ENCODE data around the gene ERAL1. TPM values are rescaled to one million over a fixed set of nuclear protein-coding genes. Genes with fewer than 3 reads are reported as not detected.

ERAL1 gene
- total and polyA plus RNA-seq, 2 experiments from 2014 or later, result 77.1 to 121 TPM

DNA sequence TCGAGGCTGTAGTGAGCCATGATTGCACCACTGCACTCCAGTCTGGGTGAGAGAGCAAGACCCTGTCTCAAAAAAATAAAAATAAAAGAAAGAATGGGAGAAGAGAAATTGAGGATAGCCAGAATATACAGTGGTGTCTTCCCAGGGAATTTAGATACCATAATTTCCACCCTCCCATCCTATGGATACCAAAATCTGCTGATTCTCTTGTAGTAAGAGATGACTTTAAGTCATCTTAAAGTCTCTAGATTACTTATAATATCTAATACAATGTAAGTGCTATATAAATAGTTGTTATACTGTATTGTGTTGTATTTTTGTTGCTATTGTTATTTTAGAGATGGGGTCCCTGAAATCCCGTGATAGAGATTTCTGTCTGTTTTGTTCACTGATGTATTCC lies 1.5 kb upstream of the ERAL1 start:
- Histone ChIP-seq H3K9me2 (ENCODE audit: insufficient read depth) (no peaks in the 10 kb centered on the region), H3F3A (replicated peaks; ENCODE audit: low read depth) (0 out of 2 replicates have a peak, but pooled peaks cover 9% of the 10 kb centered on the region), H4K20me1 (replicated peaks; ENCODE audit: insufficient read depth) (no peaks in the 10 kb centered on the region), H2AFZ (no peak overlapping the region), H3K27ac (ENCODE audit: low read depth) (no peak overlapping the region), H3K27me3 (ENCODE audit: insufficient read depth) (no peaks in the 10 kb centered on the region), H3K36me3 (ENCODE audit: insufficient read depth) (no peaks in the 10 kb centered on the region), H3K4me2 (no peak overlapping the region), H3K79me2 (replicated peaks; ENCODE audit: insufficient read depth) (peaks cover 13% of the 10 kb centered on the region), H3K4me3 (no peak overlapping the region), H3K4me1 (ENCODE audit: insufficient read depth) (peaks cover 4% of the 10 kb centered on the region)
- Mint-ChIP-seq H3K27me3 (ENCODE audit: insufficient read depth, low read depth, poor library complexity) (peaks cover 10% of the 10 kb centered on the region), H3K36me3 (ENCODE audit: low read depth) (peaks cover 21% of the 10 kb centered on the region), H3K4me1 (peaks cover 4% of the 10 kb centered on the region; the same call in 2 of the 3 replicates), H3K4me3 (peak overlapping the region; percentile 38; the same call in 2 of the 3 replicates), H3K27ac (no peak overlapping the region), H3K9me3 (no peaks in the 10 kb centered on the region)
- no peak for ATAC-seq
- no peak for TF ChIP-seq EZH2phosphoT487 (IDR thresholded peaks at IDR 0.05; ENCODE audit: unreplicated experiment)
- no peak for TF ChIP-seq ZNF331 (CRISPR knock-in tag; IDR thresholded peaks at IDR 0.05; ENCODE audit: low read depth)
- TF ChIP-seq NANOG (IDR thresholded peaks at IDR 0.05; ENCODE audit: borderline replicate concordance), result no peak
- no peak for DNase-seq (ENCODE audit: low spot score)

DNA sequence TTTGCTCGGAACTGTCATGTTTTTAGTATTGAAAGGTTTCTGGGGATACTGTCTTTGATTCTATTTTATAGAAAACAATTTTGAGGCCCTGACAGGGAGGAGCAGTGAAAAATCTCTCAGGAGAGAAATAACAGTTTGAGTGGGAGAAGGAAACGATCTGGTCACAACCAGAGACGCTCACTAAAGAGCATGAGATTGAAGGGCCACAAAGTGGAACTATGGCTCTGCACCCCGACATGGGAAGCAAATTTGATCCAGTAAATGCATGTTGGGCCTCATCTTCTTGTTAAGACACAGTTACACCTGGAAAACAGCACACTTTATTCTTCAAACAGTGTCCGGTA lies 492 bp downstream of the ERAL1 start:
- TF ChIP-seq JUNB (IDR thresholded peaks at IDR 0.05; ENCODE audit: unreplicated experiment) (no peak), STAT1 (IDR thresholded peaks at IDR 0.05; ENCODE audit: unreplicated experiment) (no peak), EZH2phosphoT487 (IDR thresholded peaks at IDR 0.05; ENCODE audit: unreplicated experiment) (no peak)
- TF ChIP-seq, protein P1, sequence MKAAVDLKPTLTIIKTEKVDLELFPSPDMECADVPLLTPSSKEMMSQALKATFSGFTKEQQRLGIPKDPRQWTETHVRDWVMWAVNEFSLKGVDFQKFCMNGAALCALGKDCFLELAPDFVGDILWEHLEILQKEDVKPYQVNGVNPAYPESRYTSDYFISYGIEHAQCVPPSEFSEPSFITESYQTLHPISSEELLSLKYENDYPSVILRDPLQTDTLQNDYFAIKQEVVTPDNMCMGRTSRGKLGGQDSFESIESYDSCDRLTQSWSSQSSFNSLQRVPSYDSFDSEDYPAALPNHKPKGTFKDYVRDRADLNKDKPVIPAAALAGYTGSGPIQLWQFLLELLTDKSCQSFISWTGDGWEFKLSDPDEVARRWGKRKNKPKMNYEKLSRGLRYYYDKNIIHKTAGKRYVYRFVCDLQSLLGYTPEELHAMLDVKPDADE (IDR thresholded peaks at IDR 0.05), result no peak
- TF ChIP-seq, protein P2, sequence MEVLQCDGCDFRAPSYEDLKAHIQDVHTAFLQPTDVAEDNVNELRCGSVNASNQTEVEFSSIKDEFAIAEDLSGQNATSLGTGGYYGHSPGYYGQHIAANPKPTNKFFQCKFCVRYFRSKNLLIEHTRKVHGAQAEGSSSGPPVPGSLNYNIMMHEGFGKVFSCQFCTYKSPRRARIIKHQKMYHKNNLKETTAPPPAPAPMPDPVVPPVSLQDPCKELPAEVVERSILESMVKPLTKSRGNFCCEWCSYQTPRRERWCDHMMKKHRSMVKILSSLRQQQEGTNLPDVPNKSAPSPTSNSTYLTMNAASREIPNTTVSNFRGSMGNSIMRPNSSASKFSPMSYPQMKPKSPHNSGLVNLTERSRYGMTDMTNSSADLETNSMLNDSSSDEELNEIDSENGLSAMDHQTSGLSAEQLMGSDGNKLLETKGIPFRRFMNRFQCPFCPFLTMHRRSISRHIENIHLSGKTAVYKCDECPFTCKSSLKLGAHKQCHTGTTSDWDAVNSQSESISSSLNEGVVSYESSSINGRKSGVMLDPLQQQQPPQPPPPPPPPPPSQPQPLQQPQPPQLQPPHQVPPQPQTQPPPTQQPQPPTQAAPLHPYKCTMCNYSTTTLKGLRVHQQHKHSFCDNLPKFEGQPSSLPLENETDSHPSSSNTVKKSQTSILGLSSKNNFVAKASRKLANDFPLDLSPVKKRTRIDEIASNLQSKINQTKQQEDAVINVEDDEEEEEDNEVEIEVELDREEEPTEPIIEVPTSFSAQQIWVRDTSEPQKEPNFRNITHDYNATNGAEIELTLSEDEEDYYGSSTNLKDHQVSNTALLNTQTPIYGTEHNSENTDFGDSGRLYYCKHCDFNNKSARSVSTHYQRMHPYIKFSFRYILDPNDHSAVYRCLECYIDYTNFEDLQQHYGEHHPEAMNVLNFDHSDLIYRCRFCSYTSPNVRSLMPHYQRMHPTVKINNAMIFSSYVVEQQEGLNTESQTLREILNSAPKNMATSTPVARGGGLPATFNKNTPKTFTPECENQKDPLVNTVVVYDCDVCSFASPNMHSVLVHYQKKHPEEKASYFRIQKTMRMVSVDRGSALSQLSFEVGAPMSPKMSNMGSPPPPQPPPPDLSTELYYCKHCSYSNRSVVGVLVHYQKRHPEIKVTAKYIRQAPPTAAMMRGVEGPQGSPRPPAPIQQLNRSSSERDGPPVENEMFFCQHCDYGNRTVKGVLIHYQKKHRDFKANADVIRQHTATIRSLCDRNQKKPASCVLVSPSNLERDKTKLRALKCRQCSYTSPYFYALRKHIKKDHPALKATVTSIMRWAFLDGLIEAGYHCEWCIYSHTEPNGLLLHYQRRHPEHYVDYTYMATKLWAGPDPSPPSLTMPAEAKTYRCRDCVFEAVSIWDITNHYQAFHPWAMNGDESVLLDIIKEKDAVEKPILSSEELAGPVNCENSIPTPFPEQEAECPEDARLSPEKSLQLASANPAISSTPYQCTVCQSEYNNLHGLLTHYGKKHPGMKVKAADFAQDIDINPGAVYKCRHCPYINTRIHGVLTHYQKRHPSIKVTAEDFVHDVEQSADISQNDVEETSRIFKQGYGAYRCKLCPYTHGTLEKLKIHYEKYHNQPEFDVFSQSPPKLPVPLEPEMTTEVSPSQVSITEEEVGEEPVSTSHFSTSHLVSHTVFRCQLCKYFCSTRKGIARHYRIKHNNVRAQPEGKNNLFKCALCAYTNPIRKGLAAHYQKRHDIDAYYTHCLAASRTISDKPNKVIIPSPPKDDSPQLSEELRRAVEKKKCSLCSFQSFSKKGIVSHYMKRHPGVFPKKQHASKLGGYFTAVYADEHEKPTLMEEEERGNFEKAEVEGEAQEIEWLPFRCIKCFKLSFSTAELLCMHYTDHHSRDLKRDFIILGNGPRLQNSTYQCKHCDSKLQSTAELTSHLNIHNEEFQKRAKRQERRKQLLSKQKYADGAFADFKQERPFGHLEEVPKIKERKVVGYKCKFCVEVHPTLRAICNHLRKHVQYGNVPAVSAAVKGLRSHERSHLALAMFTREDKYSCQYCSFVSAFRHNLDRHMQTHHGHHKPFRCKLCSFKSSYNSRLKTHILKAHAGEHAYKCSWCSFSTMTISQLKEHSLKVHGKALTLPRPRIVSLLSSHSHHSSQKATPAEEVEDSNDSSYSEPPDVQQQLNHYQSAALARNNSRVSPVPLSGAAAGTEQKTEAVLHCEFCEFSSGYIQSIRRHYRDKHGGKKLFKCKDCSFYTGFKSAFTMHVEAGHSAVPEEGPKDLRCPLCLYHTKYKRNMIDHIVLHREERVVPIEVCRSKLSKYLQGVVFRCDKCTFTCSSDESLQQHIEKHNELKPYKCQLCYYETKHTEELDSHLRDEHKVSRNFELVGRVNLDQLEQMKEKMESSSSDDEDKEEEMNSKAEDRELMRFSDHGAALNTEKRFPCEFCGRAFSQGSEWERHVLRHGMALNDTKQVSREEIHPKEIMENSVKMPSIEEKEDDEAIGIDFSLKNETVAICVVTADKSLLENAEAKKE (CRISPR knock-in tag; IDR thresholded peaks at IDR 0.05), result no peak
- peak overlapping the region; percentile 93 for H3K4me3 Mint-ChIP-seq
- H3K4me1 Mint-ChIP-seq, result peaks cover 2% of the 10 kb centered on the region; the same call in 2 of the 3 replicates
- no peaks in the 10 kb centered on the region for H3K27me3 ChIP-seq (ENCODE audit: insufficient read depth)
- no peaks in the 10 kb centered on the region for H3K9me2 ChIP-seq (ENCODE audit: insufficient read depth)
- H2AFZ ChIP-seq, result peak overlapping the region; percentile 65
- H3K27ac Mint-ChIP-seq, result peak overlapping the region; percentile 89
- H4K20me1 ChIP-seq (replicated peaks; ENCODE audit: insufficient read depth), result no peaks in the 10 kb centered on the region
- peak overlapping the region; percentile 92 for H3K4me2 ChIP-seq
- H3K4me3 ChIP-seq, result peak overlapping the region; percentile 70
- peaks cover 13% of the 10 kb centered on the region for H3K79me2 ChIP-seq (replicated peaks; ENCODE audit: insufficient read depth)
- ATAC-seq, result no peak
- peak overlapping the region; percentile 15; the same call in 1 of the 2 replicates for H3K27ac ChIP-seq (ENCODE audit: low read depth)
- H3F3A ChIP-seq (replicated peaks; ENCODE audit: low read depth), result 0 out of 2 replicates have a peak, but pooled peaks cover 7% of the 10 kb centered on the region
- peaks cover 35% of the 10 kb centered on the region for H3K36me3 Mint-ChIP-seq (ENCODE audit: low read depth)
- H3K27me3 Mint-ChIP-seq (ENCODE audit: insufficient read depth, low read depth, poor library complexity), result peaks cover 12% of the 10 kb centered on the region
- peaks cover 7% of the 10 kb centered on the region for H3K36me3 ChIP-seq (ENCODE audit: insufficient read depth)
- H3K9me3 Mint-ChIP-seq, result no peaks in the 10 kb centered on the region
- peaks cover 4% of the 10 kb centered on the region for H3K4me1 ChIP-seq (ENCODE audit: insufficient read depth)
- DNase-seq (ENCODE audit: low spot score), result no peak

All from GM23338 (cell line).